Retinal pigment epithelial cell (primary cell): ENCODE results near the gene EVL.

Source experiments
- DNase-seq: peaks from one replicate; pipeline ENCODE4 v3.0.0-alpha.2; 2010; ENCODE audit warnings: low read depth
- H3K4me3 ChIP-seq: 2 replicates; pipeline ENCODE4 v1.5.1; 2011; ENCODE audit warnings: mild to moderate bottlenecking, low read length, control low read depth, moderate library complexity
- TF ChIP-seq, protein P1 (sequence below): conservative IDR thresholded peaks from 2 replicates; pipeline ENCODE4 v1.5.1; 2011; ENCODE audit warnings: low read depth, low read length, control low read depth, inconsistent platforms

The EVL gene

DNA sequence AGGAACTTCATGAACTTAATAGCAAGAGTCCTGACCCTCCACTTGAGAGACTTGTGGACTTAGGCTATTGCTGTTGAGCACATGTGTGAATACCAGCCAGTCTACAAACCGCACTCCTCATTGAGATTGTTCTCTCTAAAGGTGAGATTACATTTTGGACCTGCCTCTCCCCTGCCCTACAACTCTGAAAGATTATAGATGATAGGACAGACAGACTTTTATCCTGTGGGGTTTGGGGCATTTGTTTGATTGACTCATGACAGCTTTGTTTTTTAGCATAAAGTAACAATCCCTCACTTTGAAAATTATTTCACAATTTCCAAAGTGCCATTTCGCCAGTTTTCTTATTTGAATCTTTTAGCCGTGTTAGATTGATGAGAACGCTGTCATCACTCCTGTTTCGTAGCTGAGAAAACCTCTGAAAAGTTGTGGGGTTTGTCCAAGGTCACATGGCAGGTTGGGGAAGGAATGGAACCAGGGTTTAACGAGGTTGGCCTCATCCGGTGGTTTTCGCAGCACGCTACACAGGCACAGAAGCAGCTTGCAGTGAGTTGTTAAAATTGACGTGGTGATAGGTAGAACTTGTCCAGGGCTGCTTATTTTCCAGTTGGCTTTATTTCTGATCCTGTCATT lies 836 bp downstream of the EVL start:
- no peak for DNase-seq

DNA sequence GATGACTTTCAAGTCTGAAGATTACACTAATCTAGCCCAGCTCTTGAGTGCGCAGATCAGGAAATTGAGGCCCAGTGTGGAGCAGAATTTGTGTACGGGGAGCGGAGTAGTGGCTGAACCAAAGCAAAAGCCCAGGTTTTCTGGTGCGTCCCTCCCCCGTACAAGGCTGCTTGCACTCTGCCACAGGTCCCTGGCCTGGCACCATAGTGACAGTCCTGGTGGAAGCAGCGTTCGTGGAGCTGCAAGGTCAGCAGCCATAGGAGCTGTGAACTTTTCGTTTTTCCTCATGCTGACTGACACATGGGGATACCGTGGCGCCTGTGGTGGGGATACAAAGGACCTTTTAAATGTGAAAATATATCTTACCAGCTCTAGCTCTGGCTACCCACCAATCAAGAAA lies 1.7 kb downstream of the EVL start:
- TF ChIP-seq, protein P1, sequence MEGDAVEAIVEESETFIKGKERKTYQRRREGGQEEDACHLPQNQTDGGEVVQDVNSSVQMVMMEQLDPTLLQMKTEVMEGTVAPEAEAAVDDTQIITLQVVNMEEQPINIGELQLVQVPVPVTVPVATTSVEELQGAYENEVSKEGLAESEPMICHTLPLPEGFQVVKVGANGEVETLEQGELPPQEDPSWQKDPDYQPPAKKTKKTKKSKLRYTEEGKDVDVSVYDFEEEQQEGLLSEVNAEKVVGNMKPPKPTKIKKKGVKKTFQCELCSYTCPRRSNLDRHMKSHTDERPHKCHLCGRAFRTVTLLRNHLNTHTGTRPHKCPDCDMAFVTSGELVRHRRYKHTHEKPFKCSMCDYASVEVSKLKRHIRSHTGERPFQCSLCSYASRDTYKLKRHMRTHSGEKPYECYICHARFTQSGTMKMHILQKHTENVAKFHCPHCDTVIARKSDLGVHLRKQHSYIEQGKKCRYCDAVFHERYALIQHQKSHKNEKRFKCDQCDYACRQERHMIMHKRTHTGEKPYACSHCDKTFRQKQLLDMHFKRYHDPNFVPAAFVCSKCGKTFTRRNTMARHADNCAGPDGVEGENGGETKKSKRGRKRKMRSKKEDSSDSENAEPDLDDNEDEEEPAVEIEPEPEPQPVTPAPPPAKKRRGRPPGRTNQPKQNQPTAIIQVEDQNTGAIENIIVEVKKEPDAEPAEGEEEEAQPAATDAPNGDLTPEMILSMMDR, result no peak
- no peak for DNase-seq
- no peak overlapping the region for H3K4me3 ChIP-seq

More for the DNA sequence above, 836 bp downstream of the EVL start:
- TF ChIP-seq, protein P1, result no peak
- H3K4me3 ChIP-seq, result no peak overlapping the region

GRCh38 chr14:100067481-100067880 lies 2.3 kb downstream of the EVL start:
- no peak for DNase-seq
- TF ChIP-seq, protein P1, result no peak
- no peak overlapping the region for H3K4me3 ChIP-seq

DNA sequence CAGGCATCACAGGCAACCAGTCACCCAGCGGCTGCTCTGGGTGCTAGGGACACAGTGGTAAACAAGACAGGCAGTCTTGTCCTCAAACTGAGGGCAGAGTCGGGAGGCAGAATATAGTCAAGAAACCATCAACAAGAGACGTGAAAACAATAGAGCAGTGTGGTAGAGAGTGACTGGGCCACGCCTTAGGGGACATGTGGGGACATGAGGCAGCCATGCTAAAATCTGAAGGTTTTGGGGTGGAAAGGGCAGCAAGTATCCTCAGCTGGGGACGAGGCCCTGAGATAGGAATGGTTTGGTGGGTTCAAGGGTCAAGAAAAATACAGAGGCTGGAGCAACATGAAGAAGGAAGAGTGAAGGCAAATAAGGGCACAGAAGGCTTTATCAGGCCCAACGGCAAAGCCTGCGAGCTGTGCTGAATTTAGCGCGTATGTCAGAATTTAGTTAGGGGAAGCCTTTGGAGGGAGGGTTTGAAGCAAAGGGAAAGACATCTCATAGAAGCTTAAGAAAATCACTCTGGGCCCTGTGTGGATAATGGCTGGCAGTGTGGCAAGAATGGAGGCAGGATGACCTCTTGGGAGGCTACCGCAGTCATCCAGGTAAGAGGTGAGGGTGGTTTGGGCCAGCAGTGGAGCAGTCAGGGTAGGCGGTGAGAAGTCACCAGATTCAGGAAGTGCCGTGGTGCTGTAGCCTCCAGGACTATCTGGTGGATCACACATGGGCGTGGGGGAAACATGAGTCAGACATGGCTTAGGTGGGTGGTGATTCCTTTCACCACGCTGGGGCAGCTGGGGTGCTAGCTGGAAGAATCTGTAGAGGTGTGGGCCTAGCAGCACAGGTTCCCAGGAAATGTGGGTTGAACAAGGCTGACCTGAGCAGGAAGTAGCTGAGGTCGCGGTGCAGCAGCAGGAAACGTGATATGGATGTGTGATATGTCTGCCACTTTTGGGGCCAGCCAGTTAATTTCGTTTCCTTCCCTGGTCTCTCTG lies 3.0 kb downstream of the EVL start:
- TF ChIP-seq, protein P1, result no peak
- H3K4me3 ChIP-seq, result no peak overlapping the region
- no peak for DNase-seq

DNA sequence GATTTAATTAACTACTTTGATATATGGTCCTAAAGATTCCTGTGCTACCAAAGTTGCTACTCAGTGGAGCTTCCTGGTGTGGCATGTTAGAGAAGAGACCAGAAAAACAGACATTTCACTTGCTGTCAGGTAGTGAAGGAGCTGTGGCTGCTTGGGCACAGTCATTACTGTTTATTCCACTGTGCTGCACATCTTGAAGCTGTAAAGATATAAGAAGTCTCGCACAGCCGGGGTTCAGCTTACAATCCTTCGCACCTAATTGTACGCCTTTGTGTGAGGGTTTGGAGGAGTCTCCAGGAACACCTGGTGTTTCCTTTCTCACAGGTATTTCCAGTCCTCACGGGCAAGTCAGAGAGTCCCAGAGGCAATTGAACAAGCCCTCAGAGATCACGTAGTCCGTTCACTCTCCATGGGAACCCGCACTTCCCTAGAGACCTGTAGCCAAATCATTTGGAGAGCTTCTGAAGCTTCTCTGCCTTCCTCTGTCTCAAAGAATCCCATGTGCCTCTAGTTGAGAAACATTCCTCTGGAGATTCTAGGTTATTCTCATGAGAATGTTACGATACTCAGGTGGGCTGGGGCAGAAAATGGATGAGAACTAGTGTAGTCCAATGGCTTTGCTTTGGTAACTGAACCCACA lies 4.1 kb downstream of the EVL start:
- H3K4me3 ChIP-seq, result no peak overlapping the region
- no peak for DNase-seq
- TF ChIP-seq, protein P1, result no peak

DNA sequence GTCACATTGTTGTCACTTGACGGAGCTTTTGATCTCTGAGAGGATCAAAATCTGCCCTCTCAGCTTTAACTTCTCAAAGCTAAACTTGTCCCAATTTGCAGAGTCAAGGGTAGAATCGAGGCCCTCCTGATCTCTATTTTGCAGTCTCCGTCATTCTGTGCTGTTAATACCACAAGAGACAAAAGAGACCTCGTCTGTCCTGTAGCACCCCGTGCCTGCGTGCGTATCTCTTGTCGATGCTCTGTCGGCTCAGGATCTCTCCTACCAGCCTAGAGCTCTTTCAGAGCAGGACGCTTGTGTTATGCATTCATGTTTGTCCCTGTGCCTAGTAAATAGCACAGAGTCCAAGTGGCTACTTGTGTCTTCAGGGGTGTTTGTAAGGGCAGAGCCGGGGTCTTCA lies 5.1 kb downstream of the EVL start:
- DNase-seq, result no peak
- TF ChIP-seq, protein P1, result no peak
- H3K4me3 ChIP-seq, result no peak overlapping the region
